Stimulated activated CD8-positive, alpha-beta memory T cell treated with anti-CD3 and anti-CD28 coated beads, Interleukin-2, amount 100 ng/mL, for 1 hour (primary cell): ENCODE results near the gene LMCD1.

Experiments used
- DNase-seq, 2 donors: peaks; one replicate each; pipeline ENCODE4 v3.0.0-alpha.2; 2020; ENCODE audit warnings: low read depth in 2 of 2

LMCD1 gene

GRCh38 chr3:8505621-8506020 lies 4.0 kb downstream of the LMCD1 start:
- DNase-seq, result no peak

- no peak for DNase-seq
Observed at GRCh38 chr3:8506571-8507061, 5.0 kb downstream of the LMCD1 start.

GRCh38 chr3:8507496-8507895 lies 5.9 kb downstream of the LMCD1 start:
- no peak for DNase-seq

GRCh38 chr3:8509961-8510360 lies 8.3 kb downstream of the LMCD1 start:
- no peak for DNase-seq

- DNase-seq, result no peak
Observed at GRCh38 chr3:8512234-8512633, 10.6 kb downstream of the LMCD1 start.

GRCh38 chr3:8516047-8516661 lies 14.5 kb downstream of the LMCD1 start:
- no peak for DNase-seq

GRCh38 chr3:8516783-8517182 lies 15.2 kb downstream of the LMCD1 start:
- DNase-seq, result no peak

- no peak for DNase-seq
Observed at GRCh38 chr3:8517487-8517886, 15.9 kb downstream of the LMCD1 start.

GRCh38 chr3:8518138-8518537 lies 16.5 kb downstream of the LMCD1 start:
- DNase-seq, result no peak

- no peak for DNase-seq
Observed at GRCh38 chr3:8519156-8519555, 17.5 kb downstream of the LMCD1 start.

- DNase-seq, result no peak
Observed at GRCh38 chr3:8519774-8520448, 18.3 kb downstream of the LMCD1 start.

- no peak for DNase-seq
Observed at GRCh38 chr3:8520816-8521403, 19.3 kb downstream of the LMCD1 start.

GRCh38 chr3:8523041-8523440 lies 21.4 kb downstream of the LMCD1 start:
- DNase-seq, result no peak

GRCh38 chr3:8524249-8524648 lies 22.6 kb downstream of the LMCD1 start:
- DNase-seq, result no peak

GRCh38 chr3:8524656-8525399 lies 23.2 kb downstream of the LMCD1 start:
- DNase-seq, result no peak

GRCh38 chr3:8525893-8526292 lies 24.3 kb downstream of the LMCD1 start:
- no peak for DNase-seq

GRCh38 chr3:8529181-8529637 lies 27.6 kb downstream of the LMCD1 start:
- no peak for DNase-seq

GRCh38 chr3:8529738-8530525 lies 28.3 kb downstream of the LMCD1 start:
- DNase-seq, result no peak

- DNase-seq, result no peak
Observed at GRCh38 chr3:8530581-8530980, 29.0 kb downstream of the LMCD1 start.

- no peak for DNase-seq
Observed at GRCh38 chr3:8532251-8532871, 30.7 kb downstream of the LMCD1 start.
